Peyer's patch (tissue), 4 donors: ENCODE results near the gene SIMC1. TPM values are rescaled to one million over a fixed set of nuclear protein-coding genes. Genes with fewer than 3 reads are reported as not detected.

ENCODE experiments used
- DNase-seq, 3 donors: peaks; one replicate each; pipeline ENCODE4 v3.0.0-alpha.2; 2017 to 2019
- H3K27ac ChIP-seq, 4 donors: fragments of 200-600 bp; sonication (generic); one replicate each; pipeline ENCODE4 v1.5.1; 2016 to 2019
- H3K27me3 ChIP-seq, 2 donors: fragments of 200-600 bp; sonication (generic); one replicate each; pipeline ENCODE4 v1.5.1; 2019
- H3K36me3 ChIP-seq, 3 donors: fragments of 200-600 bp; sonication (generic); one replicate each; pipeline ENCODE4 v1.5.1; 2016 to 2019
- H3K4me1 ChIP-seq, 4 donors: fragments of 200-600 bp; sonication (generic); one replicate each; pipeline ENCODE4 v1.5.1; 2016 to 2019
- H3K4me3 ChIP-seq, 4 donors: fragments of 200-600 bp; sonication (generic); 1 replicate in 3 of 4; 2 replicates in 1 of 4; pipeline ENCODE4 v1.5.1; 2016 to 2019; ENCODE audit warnings: mild to moderate bottlenecking in 1 of 4
- H3K9me3 ChIP-seq, 4 donors: fragments of 200-600 bp; sonication (generic); one replicate each; pipeline ENCODE4 v1.5.1; 2016 to 2019; ENCODE audit warnings: mild to moderate bottlenecking in 1 of 4
- POLR2A ChIP-seq, 2 donors: fragments of 450-650 bp; IDR thresholded peaks; one replicate each; pipeline ENCODE4 v1.5.1; 2017; ENCODE audit warnings: antibody characterized with exemption in 2 of 2, mild to moderate bottlenecking in 2 of 2, moderate library complexity in 2 of 2
- total RNA-seq, 4 donors: library from RNA; depleted of rRNA; stranded (reverse); fragments of >200 nt; gene quantifications; one replicate each; pipeline ENCODE4 v1.1.0, GENCODE V29; 2016
- TF ChIP-seq, protein P1 (sequence below), 6 experiments: fragments of 450-650 bp in 4 of 6; fragments of 200-600 bp in 2 of 6; sonication (generic) in 1 of 6; IDR thresholded peaks; one replicate each; pipeline ENCODE4 v1.5.1; 2017 to 2019; ENCODE audit warnings: antibody characterized with exemption in 6 of 6, mild to moderate bottlenecking in 3 of 6, moderate library complexity in 1 of 6

SIMC1 gene
- total RNA-seq, 4 donors from 2014 or later = 28.0 to 84.2 (median 41.2) TPM

- DNase-seq = peak; percentile 96 to 99 (median 98)
- peaks cover 0 to 26% (median 14%) of the 10 kb centered on the region in 4 donors for H3K4me1 ChIP-seq
- TF ChIP-seq, protein P1, sequence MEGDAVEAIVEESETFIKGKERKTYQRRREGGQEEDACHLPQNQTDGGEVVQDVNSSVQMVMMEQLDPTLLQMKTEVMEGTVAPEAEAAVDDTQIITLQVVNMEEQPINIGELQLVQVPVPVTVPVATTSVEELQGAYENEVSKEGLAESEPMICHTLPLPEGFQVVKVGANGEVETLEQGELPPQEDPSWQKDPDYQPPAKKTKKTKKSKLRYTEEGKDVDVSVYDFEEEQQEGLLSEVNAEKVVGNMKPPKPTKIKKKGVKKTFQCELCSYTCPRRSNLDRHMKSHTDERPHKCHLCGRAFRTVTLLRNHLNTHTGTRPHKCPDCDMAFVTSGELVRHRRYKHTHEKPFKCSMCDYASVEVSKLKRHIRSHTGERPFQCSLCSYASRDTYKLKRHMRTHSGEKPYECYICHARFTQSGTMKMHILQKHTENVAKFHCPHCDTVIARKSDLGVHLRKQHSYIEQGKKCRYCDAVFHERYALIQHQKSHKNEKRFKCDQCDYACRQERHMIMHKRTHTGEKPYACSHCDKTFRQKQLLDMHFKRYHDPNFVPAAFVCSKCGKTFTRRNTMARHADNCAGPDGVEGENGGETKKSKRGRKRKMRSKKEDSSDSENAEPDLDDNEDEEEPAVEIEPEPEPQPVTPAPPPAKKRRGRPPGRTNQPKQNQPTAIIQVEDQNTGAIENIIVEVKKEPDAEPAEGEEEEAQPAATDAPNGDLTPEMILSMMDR (IDR thresholded peaks at IDR 0.05) = peak in 5 of 6 experiments; percentile 7 to 47 (median 25)
- peak; percentile 77 to 92 for TF ChIP-seq POLR2A (IDR thresholded peaks at IDR 0.05)
- H3K9me3 ChIP-seq = no peaks in the 10 kb centered on the region
- peak within 1 kb of the TSS; percentile 76 to 84 (median 79) for H3K27ac ChIP-seq
- H3K36me3 ChIP-seq = peaks cover 0 to 19% (median 0%) of the 10 kb centered on the region in 3 donors
- peak within 1 kb of the TSS; percentile 82 to 98 (median 90) for H3K4me3 ChIP-seq
- no peaks in the 10 kb centered on the region for H3K27me3 ChIP-seq
These were observed 123.4 kb downstream of the SIMC1 start, which contains the start of gene KIAA1191 for GRCh38 chr5:176361437-176362232. KIAA1191 (minus strand) TSS chr5:176361764; CDS start chr5:176359508, 2,256 bp downstream.

GRCh38 chr5:176362233-176362490 is 123.9 kb downstream of the SIMC1 start:
- Histone ChIP-seq H3K36me3 (peaks cover 0 to 15% (median 0%) of the 10 kb centered on the region in 3 donors), H3K27me3 (no peaks in the 10 kb centered on the region), H3K4me1 (peaks cover 0 to 26% (median 14%) of the 10 kb centered on the region in 4 donors), H3K27ac (peak overlapping the region; percentile 76 to 84 (median 79)), H3K9me3 (no peaks in the 10 kb centered on the region), H3K4me3 (peak overlapping the region; percentile 82 to 98 (median 90))
- no peak for DNase-seq
- TF ChIP-seq, protein P1 (IDR thresholded peaks at IDR 0.05) = no peak
- no peak for TF ChIP-seq POLR2A (IDR thresholded peaks at IDR 0.05)

DNA sequence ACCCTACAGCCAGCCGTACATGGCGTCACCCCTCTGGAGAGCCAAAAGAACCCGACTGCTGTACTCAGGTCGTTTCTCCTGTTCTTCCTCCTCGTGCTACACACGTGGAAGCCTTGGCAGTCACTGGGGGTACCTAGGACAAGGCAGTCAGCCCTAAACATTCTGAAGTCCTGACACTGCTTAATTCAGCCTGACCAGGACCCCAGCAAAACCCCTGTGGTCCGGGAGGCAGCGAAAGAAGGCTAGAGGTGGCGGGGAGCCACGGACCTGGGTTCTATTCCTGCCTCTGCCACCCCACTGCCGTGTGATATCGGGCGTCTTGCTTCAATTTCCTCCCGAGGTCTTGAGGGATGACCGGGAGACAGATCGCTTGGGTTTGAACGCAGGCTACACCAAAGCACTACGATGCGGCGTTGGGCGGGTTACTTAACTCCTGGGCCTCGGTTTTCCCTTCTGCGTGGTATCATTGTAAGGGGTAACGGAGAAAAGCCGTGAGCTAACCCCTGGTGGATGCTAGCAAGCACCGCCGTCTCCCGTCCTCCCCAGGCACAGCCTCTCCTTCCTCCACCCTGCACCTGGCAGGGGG is 126.6 kb downstream of the SIMC1 start:
- peak overlapping the region; percentile 9 to 78 (median 66) for H3K27ac ChIP-seq
- DNase-seq = no peak
- H3K9me3 ChIP-seq = no peaks in the 10 kb centered on the region
- no peak for TF ChIP-seq POLR2A (IDR thresholded peaks at IDR 0.05)
- TF ChIP-seq, protein P1 (IDR thresholded peaks at IDR 0.05) = no peak
- peaks cover 0 to 26% (median 12%) of the 10 kb centered on the region in 4 donors for H3K4me1 ChIP-seq
- H3K27me3 ChIP-seq = no peaks in the 10 kb centered on the region
- H3K4me3 ChIP-seq = peak overlapping the region; percentile 76 to 94 (median 84)
- no peaks in the 10 kb centered on the region for H3K36me3 ChIP-seq

GRCh38 chr5:176365351-176366231 is 127.4 kb downstream of the SIMC1 start, which contains the start of gene ARL10:
ARL10 (plus strand) TSS chr5:176365487; CDS start chr5:176365564, 77 bp downstream.
- no peaks in the 10 kb centered on the region for H3K9me3 ChIP-seq
- no peaks in the 10 kb centered on the region for H3K27me3 ChIP-seq
- peaks cover 0 to 19% (median 9%) of the 10 kb centered on the region in 4 donors for H3K4me1 ChIP-seq
- no peaks in the 10 kb centered on the region for H3K36me3 ChIP-seq
- DNase-seq = peak; percentile 52 to 68 (median 58)
- H3K27ac ChIP-seq = peak within 1 kb of the TSS; percentile 9 to 78 (median 66)
- H3K4me3 ChIP-seq = peak within 1 kb of the TSS; percentile 76 to 94 (median 84)
- TF ChIP-seq, protein P1 (IDR thresholded peaks at IDR 0.05) = no peak

DNA sequence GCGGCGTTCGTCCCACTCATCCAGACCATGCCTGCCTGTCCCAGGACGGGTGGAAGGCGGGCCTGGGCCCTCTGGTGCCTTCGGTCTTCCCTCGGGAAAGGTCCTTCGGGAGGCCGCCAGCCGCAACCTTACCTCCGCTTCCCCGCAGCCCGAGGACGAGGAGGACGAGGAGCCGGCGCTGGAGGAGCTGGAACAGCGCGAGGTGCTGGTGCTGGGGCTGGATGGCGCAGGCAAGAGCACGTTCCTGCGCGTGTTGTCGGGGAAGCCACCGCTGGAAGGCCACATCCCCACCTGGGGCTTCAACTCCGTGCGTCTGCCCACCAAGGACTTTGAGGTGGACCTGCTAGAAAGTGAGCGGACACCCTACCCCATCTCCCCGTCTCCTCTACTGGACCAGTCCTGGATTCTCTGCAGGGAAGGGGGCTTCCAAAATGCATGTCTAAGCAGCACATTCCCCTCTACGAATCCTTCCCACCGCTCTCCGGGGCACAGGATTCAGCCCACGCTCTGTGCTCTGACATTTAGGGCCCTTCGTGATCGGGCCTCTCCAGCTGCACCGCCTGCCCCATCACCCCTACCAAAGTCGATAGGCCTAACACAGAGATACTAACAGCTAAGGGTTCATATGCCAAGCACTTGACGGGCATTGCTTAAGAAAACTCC is 128.1 kb downstream of the SIMC1 start:
- Histone ChIP-seq H3K4me3 (peak overlapping the region; percentile 76 to 94 (median 84)), H3K4me1 (peaks cover 0 to 15% (median 9%) of the 10 kb centered on the region in 4 donors), H3K27me3 (no peaks in the 10 kb centered on the region), H3K36me3 (no peaks in the 10 kb centered on the region), H3K27ac (peak overlapping the region in 2 of 4 donors; percentile 69 to 78), H3K9me3 (no peaks in the 10 kb centered on the region)
- TF ChIP-seq, protein P1 (IDR thresholded peaks at IDR 0.05) = no peak
- no peak for TF ChIP-seq POLR2A (IDR thresholded peaks at IDR 0.05)
- no peak for DNase-seq
